Sciatic nerve (tissue), 2 donors: ENCODE measurements around the gene PTPRN2. TPM values are rescaled to one million over a fixed set of nuclear protein-coding genes. Genes with fewer than 3 reads are reported as not detected.
A peak's percentile ranks its signal among the peaks of the same experiment; 100 is the strongest.
"Not testable (repeated sequence)": the region's sequence is repeated elsewhere in the genome, so short reads cannot be mapped to it uniquely, and the experiment has no call there.

Experiments used
- ATAC-seq: fragments of 200-7000 bp; cut with Tn5 transposase; one replicate; pipeline ENCODE4 v1.9.1; 2020; ENCODE audit warnings: mild to moderate bottlenecking, moderate library complexity
- DNase-seq: peaks from one replicate; pipeline ENCODE4 v3.0.0-alpha.2; 2020; ENCODE audit warnings: low spot score
- intact Hi-C: fragments of 100-400 bp; cut with DNase I; formaldehyde crosslinking; loops from one replicate; pipeline ENCODE4 v1.14.2; 2022
- total RNA-seq: library from RNA; stranded (reverse); fragmentation: NEBNext Ultra II Directional; extraction: Animal tissue kit (Norgen Biotek cat#: 25700); gene quantifications from one replicate; pipeline ENCODE4 v1.2.1, GENCODE V29; 2021
- donor health status: DM: no; HTN: no; CAD: no.
- donor health status: DM: no; HTN: no; CAD: no.

The PTPRN2 gene
- total RNA-seq, 1 donor from 2014 or later = 12.7 TPM

GRCh38 chr7:158051776-158052175, 535.8 kb downstream of the PTPRN2 start:
- intact Hi-C loops = no loop called here
- DNase-seq (peak; percentile 26), ATAC-seq (no peak)

- peak; percentile 25 for DNase-seq
- ATAC-seq = no peak
- intact Hi-C loops = no loop called here
Measured at GRCh38 chr7:158050978-158051651, 536.5 kb downstream of the PTPRN2 start.

GRCh38 chr7:158050441-158050977, 537.1 kb downstream of the PTPRN2 start:
- DNase-seq = peak; percentile 27
- intact Hi-C loops = no loop called here
- ATAC-seq = no peak

GRCh38 chr7:158049271-158049670, 538.4 kb downstream of the PTPRN2 start:
- DNase-seq = peak; percentile 6
- intact Hi-C loops = no loop called here

GRCh38 chr7:158048569-158048968, 539.1 kb downstream of the PTPRN2 start:
- DNase-seq (no peak), ATAC-seq (no peak)
- intact Hi-C loops = no loop called here

More at GRCh38 chr7:158049271-158049670, 538.4 kb downstream of the PTPRN2 start:
- no peak for ATAC-seq

GRCh38 chr7:158047391-158048059, 540.1 kb downstream of the PTPRN2 start:
- ATAC-seq (no peak), DNase-seq (peak; percentile 32)
- intact Hi-C loops = no loop called here

- peak; percentile 5 for DNase-seq
- intact Hi-C loops, ATAC-seq: not testable (repeated sequence)
Measured at GRCh38 chr7:158046246-158046645, 541.4 kb downstream of the PTPRN2 start.

GRCh38 chr7:158044482-158044823, 543.2 kb downstream of the PTPRN2 start:
- intact Hi-C loops = no loop called here
- DNase-seq (no peak), ATAC-seq (no peak)

GRCh38 chr7:158043551-158044481, 543.8 kb downstream of the PTPRN2 start:
- ATAC-seq (no peak), DNase-seq (peak; percentile 49)
- intact Hi-C loops = no loop called here

- intact Hi-C loops = no loop called here
- DNase-seq = peak; percentile 12
- no peak for ATAC-seq
Measured at GRCh38 chr7:158042156-158042880, 545.3 kb downstream of the PTPRN2 start.

- intact Hi-C loops = no loop called here
- ATAC-seq (no peak), DNase-seq (no peak)
Measured at GRCh38 chr7:158040199-158040598, 547.4 kb downstream of the PTPRN2 start.

- DNase-seq (no peak), ATAC-seq (no peak)
- intact Hi-C loops = no loop called here
Measured at GRCh38 chr7:158039270-158039669, 548.4 kb downstream of the PTPRN2 start.

- DNase-seq = no peak
- ATAC-seq = no peak
- intact Hi-C loops = no loop called here
Measured at GRCh38 chr7:158037211-158037610, 550.4 kb downstream of the PTPRN2 start.

- intact Hi-C loops = loop anchor here (1.0 kb wide), 1 partner anchor 27 kb away; no protein-coding TSS in a partner anchor
- DNase-seq (no peak), ATAC-seq (no peak)
Measured at GRCh38 chr7:158035343-158035742, 552.3 kb downstream of the PTPRN2 start.

- intact Hi-C loops = no loop called here
- no peak for ATAC-seq
- DNase-seq = peak; percentile 33
Measured at GRCh38 chr7:158034571-158034970, 553.1 kb downstream of the PTPRN2 start.

- ATAC-seq, intact Hi-C loops, DNase-seq: not testable (repeated sequence)
Measured at GRCh38 chr7:158033925-158034324, 553.7 kb downstream of the PTPRN2 start.

GRCh38 chr7:158033196-158033595, 554.4 kb downstream of the PTPRN2 start:
- DNase-seq (peak; percentile 28), ATAC-seq (no peak)
- intact Hi-C loops = no loop called here

- ATAC-seq (no peak), DNase-seq (no peak)
- intact Hi-C loops = no loop called here
Measured at GRCh38 chr7:158032561-158033115, 555.0 kb downstream of the PTPRN2 start.
